Uterus (tissue), 4 donors: Measurements from ENCODE around the gene FBLN5. TPM values are rescaled to one million over a fixed set of nuclear protein-coding genes. Genes with fewer than 3 reads are reported as not detected.
A peak's percentile ranks its signal among the peaks of the same experiment; 100 is the strongest.

Experiments
- DNase-seq, 2 donors: peaks; one replicate each; pipeline ENCODE4 v3.0.0-alpha.2; 2019 to 2020
- H3K27ac ChIP-seq, 2 donors: fragments of 200-600 bp; sonication (generic); 1 replicate in 1 of 2; 2 replicates in 1 of 2; pipeline ENCODE4 v1.5.1; 2016 to 2018
- H3K27me3 ChIP-seq, 2 donors: fragments of 200-600 bp; sonication (generic); one replicate each; pipeline ENCODE4 v1.5.1; 2018 to 2019; ENCODE audit warnings: control low read depth in 1 of 2
- H3K36me3 ChIP-seq, 2 donors: fragments of 200-600 bp; sonication (generic); one replicate each; pipeline ENCODE4 v1.5.1; 2019; ENCODE audit warnings: control low read depth in 1 of 2
- H3K4me1 ChIP-seq, 2 donors: fragments of 200-600 bp; sonication (generic); one replicate each; pipeline ENCODE4 v1.5.1; 2018 to 2019; ENCODE audit warnings: control low read depth in 1 of 2
- H3K4me3 ChIP-seq, 2 donors: fragments of 200-600 bp; sonication (generic); 1 replicate in 1 of 2; 2 replicates in 1 of 2; pipeline ENCODE4 v1.5.1; 2018 to 2019; ENCODE audit warnings: mild to moderate bottlenecking in 1 of 2
- H3K9me3 ChIP-seq, 2 donors: fragments of 200-600 bp; sonication (generic); one replicate each; pipeline ENCODE4 v1.5.1; 2019; ENCODE audit warnings: control low read depth in 1 of 2
- CTCF ChIP-seq, 4 experiments: fragments of 200-600 bp in 2 of 4; fragments of 450-650 bp in 2 of 4; sonication (generic) in 2 of 4; IDR thresholded peaks; one replicate each; pipeline ENCODE4 v1.5.1; 2016 to 2019; ENCODE audit warnings: antibody characterized with exemption in 4 of 4, mild to moderate bottlenecking in 2 of 4, moderate library complexity in 1 of 4
- POLR2A ChIP-seq, 2 donors: fragments of 450-650 bp; IDR thresholded peaks; one replicate each; pipeline ENCODE4 v1.6.1; 2016; ENCODE audit warnings: antibody characterized with exemption in 2 of 2, mild to moderate bottlenecking in 1 of 2, moderate library complexity in 1 of 2
- intact Hi-C: fragments of 100-400 bp; cut with DNase I; formaldehyde crosslinking; loops from one replicate; pipeline ENCODE4 v1.15.1; 2023; ENCODE audit warnings: low total_unique reads
- total RNA-seq, 4 donors: library from RNA; depleted of rRNA in 3 of 4; stranded (reverse); fragments of >200 nt in 3 of 4; gene quantifications; one replicate each; pipeline versions ENCODE4 v1.1.0 to v1.2.4, GENCODE V29; 2014 to 2023
- donor health status: DM: yes; HTN: yes; CAD: no.

Gene FBLN5
- total RNA-seq, 4 donors from 2014 or later, result 48.0 to 304 (median 165) TPM

GRCh38 chr14:91867316-91867988 is 80.0 kb downstream of the FBLN5 start, which contains the start of gene TC2N:
TSS of gene TC2N (minus strand) at chr14:91867536. CDS start at chr14:91813769, 53,767 bp downstream.
- intact Hi-C loops, result no loop called here
- Histone ChIP-seq H3K27ac (peak within 1 kb of the TSS in 1 of 2 donors; percentile 32), H3K4me3 (no peak within 1 kb of the TSS), H3K4me1 (no peaks in the 10 kb centered on the region), H3K9me3 (no peaks in the 10 kb centered on the region), H3K27me3 (no peaks in the 10 kb centered on the region), H3K36me3 (no peaks in the 10 kb centered on the region)
- TF ChIP-seq POLR2A (IDR thresholded peaks at IDR 0.05) (no peak), CTCF (IDR thresholded peaks at IDR 0.05) (no peak)
- no peak for DNase-seq

GRCh38 chr14:91866511-91867295 is 80.8 kb downstream of the FBLN5 start:
- H3K4me3 ChIP-seq, result no peak overlapping the region

GRCh38 chr14:91866061-91866460 is 81.4 kb downstream of the FBLN5 start:
- H3K27ac ChIP-seq, result peak overlapping the region in 1 of 2 donors; percentile 32
- no peaks in the 10 kb centered on the region for H3K36me3 ChIP-seq
- TF ChIP-seq POLR2A (IDR thresholded peaks at IDR 0.05), result no peak
- no peak overlapping the region for H3K4me3 ChIP-seq
- DNase-seq, result no peak
- intact Hi-C loops, result no loop called here
- no peaks in the 10 kb centered on the region for H3K27me3 ChIP-seq
- H3K4me1 ChIP-seq, result no peaks in the 10 kb centered on the region
- no peaks in the 10 kb centered on the region for H3K9me3 ChIP-seq

More at GRCh38 chr14:91866511-91867295, 80.8 kb downstream of the FBLN5 start:
- H3K36me3 ChIP-seq, result no peaks in the 10 kb centered on the region
- DNase-seq, result no peak
- H3K9me3 ChIP-seq, result no peaks in the 10 kb centered on the region
- H3K27me3 ChIP-seq, result no peaks in the 10 kb centered on the region
- no peaks in the 10 kb centered on the region for H3K4me1 ChIP-seq
- H3K27ac ChIP-seq, result peak overlapping the region in 1 of 2 donors; percentile 32
- intact Hi-C loops, result no loop called here
- no peak for TF ChIP-seq POLR2A (IDR thresholded peaks at IDR 0.05)

GRCh38 chr14:91862417-91862816 is 85.1 kb downstream of the FBLN5 start:
- H3K9me3 ChIP-seq, result no peaks in the 10 kb centered on the region
- H3K27me3 ChIP-seq, result no peaks in the 10 kb centered on the region
- H3K27ac ChIP-seq, result no peak overlapping the region
- H3K4me3 ChIP-seq, result no peak overlapping the region
- no peaks in the 10 kb centered on the region for H3K4me1 ChIP-seq
- TF ChIP-seq CTCF (IDR thresholded peaks at IDR 0.05) (no peak), POLR2A (IDR thresholded peaks at IDR 0.05) (no peak)
- no peak for DNase-seq
- intact Hi-C loops, result no loop called here
- no peaks in the 10 kb centered on the region for H3K36me3 ChIP-seq

GRCh38 chr14:91861091-91861490 is 86.4 kb downstream of the FBLN5 start:
- Histone ChIP-seq H3K4me1 (no peaks in the 10 kb centered on the region), H3K9me3 (no peaks in the 10 kb centered on the region), H3K27me3 (no peaks in the 10 kb centered on the region), H3K27ac (no peak overlapping the region), H3K36me3 (no peaks in the 10 kb centered on the region), H3K4me3 (no peak overlapping the region)
- TF ChIP-seq CTCF (IDR thresholded peaks at IDR 0.05), result no peak
- TF ChIP-seq POLR2A (IDR thresholded peaks at IDR 0.05), result no peak
- DNase-seq, result no peak
- intact Hi-C loops, result no loop called here

GRCh38 chr14:91860238-91860637 is 87.3 kb downstream of the FBLN5 start:
- Histone ChIP-seq H3K9me3 (no peaks in the 10 kb centered on the region), H3K36me3 (no peaks in the 10 kb centered on the region), H3K27ac (no peak overlapping the region), H3K4me1 (peaks cover 3 to 5% of the 10 kb centered on the region in 2 donors), H3K4me3 (no peak overlapping the region), H3K27me3 (no peaks in the 10 kb centered on the region)
- intact Hi-C loops, result no loop called here
- no peak for DNase-seq
- no peak for TF ChIP-seq POLR2A (IDR thresholded peaks at IDR 0.05)
- TF ChIP-seq CTCF (IDR thresholded peaks at IDR 0.05), result no peak
